LNCaP clone FGC (cell line): ENCODE data around the gene UTF1.
"Not testable (repeated sequence)": the region's sequence is repeated elsewhere in the genome, so short reads cannot be mapped to it uniquely, and the experiment has no call there.

Experiments
- DNase-seq: peaks from one replicate; pipeline ENCODE4 v3.0.0-alpha.2; 2011; ENCODE audit warnings: low read depth
- H3K4me3 ChIP-seq: 2 replicates; pipeline ENCODE4 v1.5.1; 2011; ENCODE audit warnings: mild to moderate bottlenecking, low read depth, low read length, control low read depth
- TF ChIP-seq, protein P1 (sequence below): IDR thresholded peaks from 2 replicates; pipeline ENCODE4 v1.5.1; 2012; ENCODE audit warnings: mild to moderate bottlenecking; ENCODE audit not compliant: control insufficient read depth, insufficient read depth; ENCODE audit errors: extremely low read depth

The UTF1 gene

GRCh38 chr10:133260895-133261725 lies 31.1 kb downstream of the UTF1 start:
- H3K4me3 ChIP-seq: peak overlapping the region; percentile 76
- TF ChIP-seq, protein P1, sequence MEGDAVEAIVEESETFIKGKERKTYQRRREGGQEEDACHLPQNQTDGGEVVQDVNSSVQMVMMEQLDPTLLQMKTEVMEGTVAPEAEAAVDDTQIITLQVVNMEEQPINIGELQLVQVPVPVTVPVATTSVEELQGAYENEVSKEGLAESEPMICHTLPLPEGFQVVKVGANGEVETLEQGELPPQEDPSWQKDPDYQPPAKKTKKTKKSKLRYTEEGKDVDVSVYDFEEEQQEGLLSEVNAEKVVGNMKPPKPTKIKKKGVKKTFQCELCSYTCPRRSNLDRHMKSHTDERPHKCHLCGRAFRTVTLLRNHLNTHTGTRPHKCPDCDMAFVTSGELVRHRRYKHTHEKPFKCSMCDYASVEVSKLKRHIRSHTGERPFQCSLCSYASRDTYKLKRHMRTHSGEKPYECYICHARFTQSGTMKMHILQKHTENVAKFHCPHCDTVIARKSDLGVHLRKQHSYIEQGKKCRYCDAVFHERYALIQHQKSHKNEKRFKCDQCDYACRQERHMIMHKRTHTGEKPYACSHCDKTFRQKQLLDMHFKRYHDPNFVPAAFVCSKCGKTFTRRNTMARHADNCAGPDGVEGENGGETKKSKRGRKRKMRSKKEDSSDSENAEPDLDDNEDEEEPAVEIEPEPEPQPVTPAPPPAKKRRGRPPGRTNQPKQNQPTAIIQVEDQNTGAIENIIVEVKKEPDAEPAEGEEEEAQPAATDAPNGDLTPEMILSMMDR: no peak
- no peak for DNase-seq

DNA sequence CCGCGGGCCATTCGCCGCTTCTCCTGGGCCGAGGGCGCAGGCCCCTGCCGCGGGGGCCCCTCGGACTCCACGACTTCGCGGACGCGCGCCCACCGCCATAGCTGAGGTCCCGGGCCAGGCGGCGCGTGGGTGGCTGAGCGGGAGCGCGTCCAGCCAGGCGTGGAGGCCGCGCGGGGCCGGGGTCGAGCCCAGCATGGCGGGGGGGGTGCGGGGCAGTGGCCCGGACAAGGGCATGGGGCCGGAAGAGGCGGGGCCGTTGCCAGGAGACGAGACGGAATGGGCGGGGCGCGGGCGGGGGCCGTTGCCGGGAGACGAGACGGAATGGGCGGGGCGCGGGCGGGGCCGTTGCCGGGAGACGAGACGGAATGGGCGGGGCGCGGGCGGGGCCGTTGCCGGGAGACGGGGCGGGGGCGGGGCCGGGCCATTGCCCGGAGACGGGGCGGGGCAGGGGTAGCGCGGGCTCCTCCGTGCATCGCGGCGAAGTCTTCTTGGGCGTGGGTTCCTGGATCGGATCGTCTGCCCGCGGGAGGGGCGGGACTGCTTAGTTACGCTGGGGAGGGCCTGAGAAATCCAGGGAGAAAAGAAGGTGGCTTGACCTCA lies 31.8 kb downstream of the UTF1 start:
- DNase-seq: no peak
- peak overlapping the region; percentile 76 for H3K4me3 ChIP-seq
- TF ChIP-seq, protein P1: no peak

DNA sequence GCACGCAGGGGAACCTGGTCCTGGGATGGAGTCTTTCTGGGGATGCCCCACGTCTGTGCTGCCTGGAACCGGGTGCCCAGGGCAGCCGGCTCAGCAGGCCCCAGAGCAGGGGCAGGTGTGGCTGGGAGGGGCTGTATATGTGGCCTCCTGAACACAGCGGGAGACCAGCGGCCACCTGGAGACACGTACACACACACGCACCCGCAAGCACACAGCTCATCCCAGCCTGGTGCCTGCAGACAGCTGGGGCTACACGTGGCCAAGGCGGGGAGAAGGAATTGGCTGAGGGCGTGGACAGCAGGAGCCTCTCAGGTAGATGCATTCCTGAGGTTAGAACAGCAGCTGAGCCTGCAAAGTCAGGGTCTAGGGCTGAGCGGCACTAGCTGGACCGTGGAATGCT lies 32.7 kb downstream of the UTF1 start:
- no peak for DNase-seq
- TF ChIP-seq, protein P1: no peak
- H3K4me3 ChIP-seq: no peak overlapping the region

DNA sequence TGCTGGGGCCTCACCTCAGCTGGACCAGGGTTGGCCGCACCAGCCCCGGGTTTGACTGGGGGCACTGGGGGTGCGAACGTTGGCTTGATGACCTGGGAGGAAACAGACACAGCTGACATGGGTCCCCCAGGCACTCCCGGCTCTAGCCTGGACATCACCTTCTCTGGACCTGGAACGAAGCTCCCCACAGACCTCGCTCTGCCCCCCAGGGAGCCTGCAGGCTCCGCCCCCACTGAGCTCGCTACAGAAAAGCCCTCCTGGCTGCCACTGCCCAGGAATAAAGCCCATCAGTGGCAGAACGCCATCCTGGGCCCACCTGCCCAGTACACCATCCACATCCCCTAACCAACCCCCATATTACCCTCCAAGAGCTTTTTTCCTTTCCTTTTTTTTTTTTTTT lies 33.7 kb downstream of the UTF1 start:
- TF ChIP-seq, protein P1: no peak

DNA sequence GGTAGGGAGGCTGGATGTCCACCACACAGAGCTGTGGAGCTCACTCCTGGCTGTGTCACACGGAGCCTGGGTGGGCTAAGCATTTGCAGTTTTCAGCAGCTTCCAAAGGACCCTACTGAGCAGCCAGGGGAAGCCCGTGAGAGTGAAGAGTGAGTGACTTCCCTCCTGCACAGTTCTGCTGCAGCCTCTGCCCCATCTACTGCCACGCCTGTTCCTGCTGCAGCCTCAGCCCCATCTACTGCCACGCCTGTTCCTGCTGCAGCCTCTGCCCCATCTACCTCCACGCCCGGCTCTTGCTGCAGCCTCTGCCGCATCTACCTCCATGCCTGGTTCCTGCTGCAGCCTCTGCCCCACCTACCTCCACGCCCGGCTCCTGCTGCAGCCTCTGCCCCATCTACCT lies 34.4 kb downstream of the UTF1 start:
- H3K4me3 ChIP-seq: no peak overlapping the region
- TF ChIP-seq, protein P1: no peak
- no peak for DNase-seq

More for the DNA sequence above, 33.7 kb downstream of the UTF1 start:
- no peak overlapping the region for H3K4me3 ChIP-seq
- DNase-seq: no peak

DNA sequence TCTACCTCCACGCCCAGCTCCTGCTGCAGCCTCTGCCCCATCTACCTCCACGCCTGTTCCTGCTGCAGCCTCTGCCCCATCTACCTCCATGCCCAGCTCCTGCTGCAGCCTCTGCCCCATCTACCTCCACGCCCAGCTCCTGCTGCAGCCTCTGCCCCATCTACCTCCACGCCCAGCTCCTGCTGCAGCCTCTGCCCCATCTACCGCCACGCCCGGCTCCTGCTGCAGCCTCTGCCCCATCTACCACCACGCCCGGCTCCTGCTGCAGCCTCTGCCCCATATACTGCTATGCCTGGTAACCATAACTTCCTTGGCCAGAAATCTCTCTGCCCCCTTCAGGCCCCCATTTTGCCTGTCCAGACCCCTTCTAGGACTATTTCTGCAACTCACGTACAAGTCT lies 35.0 kb downstream of the UTF1 start:
- not testable (repeated sequence) for DNase-seq, H3K4me3 ChIP-seq

GRCh38 chr10:133266056-133266795 lies 36.2 kb downstream of the UTF1 start:
- no peak overlapping the region for H3K4me3 ChIP-seq
- TF ChIP-seq, protein P1: no peak
- DNase-seq: no peak
